NCI-H1436 treated with DMSO at 0.1 percent for 48 hours (cell line): ENCODE measurements around the gene ZNRF2.

Experiments
- DNase-seq: peaks from one replicate; lab custom pipeline; 2025; lab: John Stamatoyannopoulos, UW

The ZNRF2 gene

GRCh38 chr7:30322271-30323005, 38.0 kb downstream of the ZNRF2 start:
- DNase-seq = no peak

GRCh38 chr7:30323006-30323355, 38.6 kb downstream of the ZNRF2 start:
- DNase-seq = no peak

GRCh38 chr7:30327813-30328212, 43.4 kb downstream of the ZNRF2 start:
- DNase-seq = no peak

GRCh38 chr7:30328381-30328780, 44.0 kb downstream of the ZNRF2 start:
- DNase-seq = no peak

GRCh38 chr7:30329716-30330115, 45.3 kb downstream of the ZNRF2 start:
- DNase-seq = no peak

- no peak for DNase-seq
Measured at GRCh38 chr7:30330134-30331111, 46.0 kb downstream of the ZNRF2 start.

- no peak for DNase-seq
Measured at GRCh38 chr7:30331338-30331737, 46.9 kb downstream of the ZNRF2 start.

GRCh38 chr7:30332549-30332948, 48.2 kb downstream of the ZNRF2 start:
- DNase-seq = no peak

- no peak for DNase-seq
Measured at GRCh38 chr7:30335763-30336487, 51.5 kb downstream of the ZNRF2 start.

- no peak for DNase-seq
Measured at GRCh38 chr7:30344513-30344912, 60.1 kb downstream of the ZNRF2 start.

GRCh38 chr7:30347226-30348082, 63.1 kb downstream of the ZNRF2 start:
- no peak for DNase-seq

- DNase-seq = no peak
Measured at GRCh38 chr7:30348083-30348560, 63.7 kb downstream of the ZNRF2 start.

GRCh38 chr7:30349170-30349569, 64.8 kb downstream of the ZNRF2 start:
- DNase-seq = no peak

- DNase-seq = no peak
Measured at GRCh38 chr7:30349816-30350215, 65.4 kb downstream of the ZNRF2 start.

GRCh38 chr7:30351286-30351685, 66.9 kb downstream of the ZNRF2 start:
- no peak for DNase-seq

GRCh38 chr7:30351724-30352123, 67.3 kb downstream of the ZNRF2 start:
- no peak for DNase-seq

- DNase-seq = no peak
Measured at GRCh38 chr7:30352169-30352568, 67.8 kb downstream of the ZNRF2 start.

- DNase-seq = no peak
Measured at GRCh38 chr7:30353532-30353931, 69.1 kb downstream of the ZNRF2 start.

- DNase-seq = no peak
Measured at GRCh38 chr7:30353932-30354607, 69.7 kb downstream of the ZNRF2 start.

- no peak for DNase-seq
Measured at GRCh38 chr7:30354791-30355190, 70.4 kb downstream of the ZNRF2 start.

GRCh38 chr7:30359957-30360356, 75.6 kb downstream of the ZNRF2 start:
- no peak for DNase-seq
